Esophagus muscularis mucosa (tissue), 3 donors: ENCODE results near the gene SYNJ2.

ENCODE experiments used
- CTCF ChIP-seq, 3 experiments: fragments of 200-600 bp in 2 of 3; fragments of 450-650 bp in 1 of 3; sonication (generic) in 2 of 3; IDR thresholded peaks; one replicate each; pipeline ENCODE4 v1.5.1; 2017 to 2019; ENCODE audit warnings: antibody characterized with exemption in 3 of 3, mild to moderate bottlenecking in 2 of 3, moderate library complexity in 1 of 3
- EP300 ChIP-seq: sonication (generic); formaldehyde crosslinking; IDR thresholded peaks from one replicate; pipeline ENCODE4 v1.6.1; 2017; ENCODE audit warnings: antibody characterized with exemption

- TF ChIP-seq EP300 (no peak), CTCF (IDR thresholded peaks at IDR 0.05) (no peak)
These were observed 20.7 kb downstream of the SYNJ2 start for GRCh38 chr6:158002249-158002950.
